Left forelimb (tissue), 1 donor: ENCODE results near the gene KIF14.
"Not testable (repeated sequence)": the region's sequence is repeated elsewhere in the genome, so short reads cannot be mapped to it uniquely, and the experiment has no call there.

Experiments used
- DNase-seq: peaks from one replicate; pipeline ENCODE4 v3.0.0-alpha.2; 2018; ENCODE audit warnings: low spot score

Gene KIF14

GRCh38 chr1:200546577-200546976 is 74.0 kb downstream of the KIF14 start:
- no peak for DNase-seq

- DNase-seq = no peak
Observed at GRCh38 chr1:200542162-200542561, 78.4 kb downstream of the KIF14 start.

- DNase-seq = no peak
Observed at GRCh38 chr1:200540281-200540680, 80.3 kb downstream of the KIF14 start.

- DNase-seq = no peak
Observed at GRCh38 chr1:200538179-200538578, 82.4 kb downstream of the KIF14 start.

GRCh38 chr1:200535605-200536004 is 84.9 kb downstream of the KIF14 start:
- DNase-seq = no peak

GRCh38 chr1:200530623-200531261 is 89.8 kb downstream of the KIF14 start:
- DNase-seq = no peak

- DNase-seq = no peak
Observed at GRCh38 chr1:200528858-200529606, 91.5 kb downstream of the KIF14 start.

GRCh38 chr1:200527670-200528069 is 92.9 kb downstream of the KIF14 start:
- DNase-seq = no peak

- no peak for DNase-seq
Observed at GRCh38 chr1:200526709-200527612, 93.6 kb downstream of the KIF14 start.

- DNase-seq = no peak
Observed at GRCh38 chr1:200525090-200525987, 95.2 kb downstream of the KIF14 start.

- DNase-seq = not testable (repeated sequence)
Observed at GRCh38 chr1:200524551-200524950, 96.0 kb downstream of the KIF14 start.

GRCh38 chr1:200524092-200524491 is 96.5 kb downstream of the KIF14 start:
- DNase-seq = no peak

GRCh38 chr1:200520735-200521134 is 99.8 kb downstream of the KIF14 start:
- no peak for DNase-seq

GRCh38 chr1:200518524-200518923 is 102.0 kb downstream of the KIF14 start:
- no peak for DNase-seq

GRCh38 chr1:200512191-200512590 is 108.4 kb downstream of the KIF14 start:
- DNase-seq = no peak

- no peak for DNase-seq
Observed at GRCh38 chr1:200510228-200510623, 110.3 kb downstream of the KIF14 start.

GRCh38 chr1:200506471-200506870 is 114.1 kb downstream of the KIF14 start:
- no peak for DNase-seq

- DNase-seq = no peak
Observed at GRCh38 chr1:200505257-200505656, 115.3 kb downstream of the KIF14 start.
